ENCODE data around the gene VEGFC. TPM values are rescaled to one million over a fixed set of nuclear protein-coding genes. Genes with fewer than 3 reads are reported as not detected.

The VEGFC gene
- total RNA-seq, 1 donor from 2014 or later: 20.3 TPM

GRCh38 chr4:176833400-176834175 lies 40.9 kb upstream of the VEGFC start:
- Histone ChIP-seq H3K36me3 (ENCODE audit: insufficient read depth, low read length) (no peaks in the 10 kb centered on the region), H3K4me2 (ENCODE audit: low read length) (no peak overlapping the region), H3K9me3 (ENCODE audit: insufficient read depth, low read depth, low read length) (no peaks in the 10 kb centered on the region), H3K79me2 (ENCODE audit: insufficient read depth, low read length) (no peaks in the 10 kb centered on the region), H3K4me3 (ENCODE audit: insufficient read depth, low read depth, low read length) (no peak overlapping the region), H3K27ac (ENCODE audit: low read depth, low read length) (no peak overlapping the region), H3K27me3 (ENCODE audit: insufficient read depth, low read length) (no peaks in the 10 kb centered on the region), H3K4me1 (ENCODE audit: insufficient read depth, low read length) (peaks cover 1% of the 10 kb centered on the region), H4K20me1 (ENCODE audit: insufficient read depth, low read length) (no peaks in the 10 kb centered on the region), H3K9ac (ENCODE audit: low read length) (no peak overlapping the region), H2AFZ (ENCODE audit: low read depth, low read length) (no peak overlapping the region)
- Mint-ChIP-seq H3K27me3 (ENCODE audit: low read depth, unreplicated experiment) (no peaks in the 10 kb centered on the region), H3K27ac (ENCODE audit: unreplicated experiment) (no peak overlapping the region), H3K36me3 (ENCODE audit: low read depth, unreplicated experiment) (no peaks in the 10 kb centered on the region), H3K4me1 (ENCODE audit: low read depth, unreplicated experiment) (peaks cover 11% of the 10 kb centered on the region), H3K4me3 (ENCODE audit: unreplicated experiment) (no peak overlapping the region), H3K9me3 (ENCODE audit: unreplicated experiment) (no peaks in the 10 kb centered on the region)
- TF ChIP-seq EZH2 (IDR thresholded peaks at IDR 0.05; ENCODE audit: insufficient read depth, low read length) (no peak), CTCF (IDR thresholded peaks at IDR 0.05; ENCODE audit: insufficient read depth, low read depth, low read length) (no peak)
- FAIRE-seq (peak; percentile 34), DNase-seq (ENCODE audit: low read depth) (no peak)

- Mint-ChIP-seq H3K36me3 (ENCODE audit: low read depth, unreplicated experiment) (no peaks in the 10 kb centered on the region), H3K9me3 (ENCODE audit: unreplicated experiment) (no peaks in the 10 kb centered on the region), H3K4me3 (ENCODE audit: unreplicated experiment) (no peak overlapping the region), H3K27me3 (ENCODE audit: low read depth, unreplicated experiment) (no peaks in the 10 kb centered on the region), H3K4me1 (ENCODE audit: low read depth, unreplicated experiment) (peaks cover 4% of the 10 kb centered on the region), H3K27ac (ENCODE audit: unreplicated experiment) (no peak overlapping the region)
- no peak for TF ChIP-seq CTCF (IDR thresholded peaks at IDR 0.05; ENCODE audit: insufficient read depth, low read depth, low read length)
- no peak for TF ChIP-seq EZH2 (IDR thresholded peaks at IDR 0.05; ENCODE audit: insufficient read depth, low read length)
- DNase-seq (ENCODE audit: low read depth) (peak; percentile 60), FAIRE-seq (no peak)
- no peak overlapping the region for H3K4me3 ChIP-seq (ENCODE audit: insufficient read depth, low read depth, low read length)
- H3K27ac ChIP-seq (ENCODE audit: low read depth, low read length): no peak overlapping the region
- no peaks in the 10 kb centered on the region for H3K36me3 ChIP-seq (ENCODE audit: insufficient read depth, low read length)
- H3K9me3 ChIP-seq (ENCODE audit: insufficient read depth, low read depth, low read length): no peaks in the 10 kb centered on the region
- no peaks in the 10 kb centered on the region for H3K4me1 ChIP-seq (ENCODE audit: insufficient read depth, low read length)
- no peak overlapping the region for H3K9ac ChIP-seq (ENCODE audit: low read length)
- H3K27me3 ChIP-seq (ENCODE audit: insufficient read depth, low read length): no peaks in the 10 kb centered on the region
- H3K4me2 ChIP-seq (ENCODE audit: low read length): no peak overlapping the region
- no peaks in the 10 kb centered on the region for H4K20me1 ChIP-seq (ENCODE audit: insufficient read depth, low read length)
- no peaks in the 10 kb centered on the region for H3K79me2 ChIP-seq (ENCODE audit: insufficient read depth, low read length)
- H2AFZ ChIP-seq (ENCODE audit: low read depth, low read length): peak overlapping the region; percentile 16
These were observed 38.2 kb upstream of the VEGFC start for GRCh38 chr4:176830971-176831370.

GRCh38 chr4:176825586-176825985 lies 32.9 kb upstream of the VEGFC start:
- H2AFZ ChIP-seq (ENCODE audit: low read depth, low read length): no peak overlapping the region
- H3K9ac ChIP-seq (ENCODE audit: low read length): no peak overlapping the region
- Mint-ChIP-seq H3K27me3 (ENCODE audit: low read depth, unreplicated experiment) (no peaks in the 10 kb centered on the region), H3K4me3 (ENCODE audit: unreplicated experiment) (no peak overlapping the region), H3K4me1 (ENCODE audit: low read depth, unreplicated experiment) (peaks cover 10% of the 10 kb centered on the region), H3K36me3 (ENCODE audit: low read depth, unreplicated experiment) (no peaks in the 10 kb centered on the region), H3K9me3 (ENCODE audit: unreplicated experiment) (no peaks in the 10 kb centered on the region), H3K27ac (ENCODE audit: unreplicated experiment) (no peak overlapping the region)
- H3K4me3 ChIP-seq (ENCODE audit: insufficient read depth, low read depth, low read length): no peak overlapping the region
- no peak for DNase-seq (ENCODE audit: low read depth)
- no peaks in the 10 kb centered on the region for H3K79me2 ChIP-seq (ENCODE audit: insufficient read depth, low read length)
- FAIRE-seq: no peak
- no peaks in the 10 kb centered on the region for H3K4me1 ChIP-seq (ENCODE audit: insufficient read depth, low read length)
- H3K4me2 ChIP-seq (ENCODE audit: low read length): no peak overlapping the region
- no peaks in the 10 kb centered on the region for H3K36me3 ChIP-seq (ENCODE audit: insufficient read depth, low read length)
- H4K20me1 ChIP-seq (ENCODE audit: insufficient read depth, low read length): no peaks in the 10 kb centered on the region
- H3K27me3 ChIP-seq (ENCODE audit: insufficient read depth, low read length): no peaks in the 10 kb centered on the region
- no peak overlapping the region for H3K27ac ChIP-seq (ENCODE audit: low read depth, low read length)
- TF ChIP-seq EZH2 (IDR thresholded peaks at IDR 0.05; ENCODE audit: insufficient read depth, low read length) (no peak), CTCF (IDR thresholded peaks at IDR 0.05; ENCODE audit: insufficient read depth, low read depth, low read length) (no peak)
- no peaks in the 10 kb centered on the region for H3K9me3 ChIP-seq (ENCODE audit: insufficient read depth, low read depth, low read length)
